Stimulated activated naive CD8-positive, alpha-beta T cell treated with anti-CD3 and anti-CD28 coated beads, Interleukin-15, Interleukin-2, amounts not matched to agents 100 ng/mL and 50 ng/mL, for 24 hours (primary cell): Measurements from ENCODE around the gene PIP5K1B.
A peak's percentile ranks its signal among the peaks of the same experiment; 100 is the strongest.
"Not testable (repeated sequence)": the region's sequence is repeated elsewhere in the genome, so short reads cannot be mapped to it uniquely, and the experiment has no call there.

ENCODE experiments used
- H3K27ac Mint-ChIP-seq: one replicate; pipeline ENCODE4 v1.8.0; 2021; ENCODE audit warnings: mild to moderate bottlenecking, mixed read lengths
- H3K27me3 Mint-ChIP-seq: one replicate; pipeline ENCODE4 v1.8.0; 2021; ENCODE audit warnings: mixed read lengths
- H3K36me3 Mint-ChIP-seq: one replicate; pipeline ENCODE4 v1.8.0; 2021; ENCODE audit warnings: low read depth, mixed read lengths
- H3K4me1 Mint-ChIP-seq: one replicate; pipeline ENCODE4 v1.8.0; 2021; ENCODE audit warnings: low read depth, mixed read lengths
- H3K4me3 Mint-ChIP-seq: one replicate; pipeline ENCODE4 v1.8.0; 2021; ENCODE audit warnings: mild to moderate bottlenecking, mixed read lengths
- H3K9me3 Mint-ChIP-seq: one replicate; pipeline ENCODE4 v1.8.0; 2021; ENCODE audit warnings: mixed read lengths

PIP5K1B gene

DNA sequence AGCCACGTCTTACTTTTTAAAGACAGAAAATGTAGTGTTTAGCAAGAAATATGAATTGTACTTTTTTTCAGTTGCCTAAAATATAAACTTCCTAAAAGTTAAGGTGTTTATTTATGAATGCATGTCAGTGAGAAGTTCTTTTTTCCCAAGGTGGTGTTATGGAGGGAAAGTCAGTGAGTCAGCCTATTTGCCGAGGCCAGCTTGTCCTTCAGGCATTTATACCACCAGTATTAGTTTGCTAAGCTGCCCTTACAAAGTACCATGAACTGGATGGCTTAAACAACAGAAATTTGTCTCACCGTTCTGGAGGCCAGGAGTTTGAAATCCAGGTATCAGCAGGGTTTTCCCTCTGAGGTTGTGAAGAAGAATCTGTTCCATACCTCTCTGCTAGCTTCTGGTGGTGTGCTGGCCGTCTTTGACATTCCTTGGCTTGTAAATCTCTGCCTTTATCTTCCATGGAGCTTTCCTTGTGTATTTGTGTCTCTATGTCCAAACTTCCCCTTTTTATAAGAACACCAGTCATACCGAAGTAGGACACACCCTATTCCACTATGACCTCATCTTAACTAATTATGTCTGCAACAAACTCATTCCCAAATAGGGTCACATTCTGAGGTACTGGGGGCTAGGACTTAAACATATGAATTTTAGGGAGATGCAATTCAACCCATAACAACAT is 270.5 kb downstream of the PIP5K1B start:
- Mint-ChIP-seq H3K4me3 (no peak overlapping the region), H3K4me1 (peaks cover 56% of the 10 kb centered on the region), H3K36me3 (peaks cover 4% of the 10 kb centered on the region), H3K27ac (no peak overlapping the region), H3K9me3 (peaks cover 5% of the 10 kb centered on the region), H3K27me3 (peaks cover 4% of the 10 kb centered on the region)

DNA sequence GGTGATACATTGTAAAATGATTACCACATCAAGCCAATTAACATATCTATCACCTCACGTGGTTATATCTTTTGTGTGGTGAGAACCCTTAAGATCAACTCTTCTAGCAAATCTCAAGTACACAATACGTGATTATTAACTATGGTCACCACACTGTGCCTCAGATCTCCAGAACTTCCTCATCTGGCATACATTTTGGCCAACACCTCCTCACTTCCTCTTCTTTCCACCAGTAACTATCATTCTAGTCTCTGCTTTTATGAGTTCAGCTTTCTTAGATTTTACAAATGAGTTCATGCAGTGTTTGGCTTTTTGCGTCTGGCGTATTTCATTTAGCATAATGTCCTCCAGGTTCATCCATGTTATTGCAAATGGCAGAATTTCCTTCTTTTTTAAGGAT is 273.0 kb downstream of the PIP5K1B start:
- no peaks in the 10 kb centered on the region for H3K9me3 Mint-ChIP-seq
- H3K4me3 Mint-ChIP-seq: no peak overlapping the region
- peaks cover 4% of the 10 kb centered on the region for H3K36me3 Mint-ChIP-seq
- peaks cover 59% of the 10 kb centered on the region for H3K4me1 Mint-ChIP-seq
- no peak overlapping the region for H3K27ac Mint-ChIP-seq
- peaks cover 4% of the 10 kb centered on the region for H3K27me3 Mint-ChIP-seq

DNA sequence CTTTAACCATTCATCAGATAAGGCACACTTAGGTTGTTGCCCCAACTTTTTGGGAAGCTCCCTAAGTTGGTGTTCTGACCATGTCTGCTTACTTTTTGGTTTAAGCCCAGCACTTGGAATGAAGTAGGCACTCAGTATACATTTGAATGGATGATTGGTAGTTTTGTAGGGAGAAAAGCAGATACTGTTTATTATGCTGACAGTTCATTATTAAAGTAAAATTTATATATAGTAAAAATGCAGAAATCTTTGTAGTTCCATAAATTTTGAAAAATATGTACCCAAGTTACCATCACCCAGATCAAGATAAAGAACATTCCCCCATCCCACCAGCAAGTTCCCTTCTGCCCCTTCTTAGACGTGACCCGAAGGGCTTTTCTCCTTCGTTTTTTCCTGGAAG is 273.5 kb downstream of the PIP5K1B start:
- peaks cover 63% of the 10 kb centered on the region for H3K4me1 Mint-ChIP-seq
- no peak overlapping the region for H3K27ac Mint-ChIP-seq
- no peaks in the 10 kb centered on the region for H3K9me3 Mint-ChIP-seq
- no peak overlapping the region for H3K4me3 Mint-ChIP-seq
- H3K36me3 Mint-ChIP-seq: peaks cover 4% of the 10 kb centered on the region
- peaks cover 4% of the 10 kb centered on the region for H3K27me3 Mint-ChIP-seq

DNA sequence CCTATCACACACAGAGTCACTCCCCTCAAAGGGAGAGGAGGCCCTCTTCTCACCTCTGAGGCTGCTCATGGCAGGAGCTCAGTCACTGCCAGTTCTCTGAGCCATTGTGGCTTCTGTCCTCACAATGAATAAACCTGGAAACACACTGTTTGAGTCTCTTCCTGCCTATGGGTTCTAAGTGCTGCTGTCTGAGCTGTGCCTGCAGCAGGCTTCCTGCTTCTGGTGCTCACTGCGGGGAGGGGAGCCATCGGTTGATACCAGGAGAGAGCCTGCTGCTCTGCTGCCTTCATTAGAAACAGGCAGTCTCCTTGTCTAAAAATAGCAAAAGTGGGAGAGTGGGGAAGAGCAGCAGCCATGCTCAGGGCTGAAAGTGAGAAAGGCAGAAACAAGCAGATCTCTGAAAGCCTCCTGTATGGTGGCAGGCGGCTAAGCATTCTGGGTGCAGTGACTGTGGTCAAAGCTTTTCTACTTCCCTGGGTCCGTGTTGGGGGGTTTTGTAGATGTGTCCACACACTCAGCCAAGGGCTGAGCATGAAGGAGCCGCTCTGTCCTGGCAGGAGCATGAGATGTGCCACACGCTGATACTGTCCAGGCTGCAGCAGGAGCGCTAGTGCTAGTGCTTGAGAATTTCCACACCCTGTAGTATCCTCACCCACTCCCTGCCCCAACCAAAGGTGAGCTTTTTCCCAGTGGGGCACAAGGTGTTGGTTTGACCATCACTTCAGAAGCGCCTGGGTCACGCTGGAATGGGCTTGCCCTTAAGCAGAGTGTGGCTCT is 274.7 kb downstream of the PIP5K1B start:
- peaks cover 55% of the 10 kb centered on the region for H3K4me1 Mint-ChIP-seq
- H3K36me3 Mint-ChIP-seq: peaks cover 4% of the 10 kb centered on the region
- no peak overlapping the region for H3K4me3 Mint-ChIP-seq
- H3K9me3 Mint-ChIP-seq: no peaks in the 10 kb centered on the region
- H3K27ac Mint-ChIP-seq: peak overlapping the region; percentile 74
- peaks cover 4% of the 10 kb centered on the region for H3K27me3 Mint-ChIP-seq

DNA sequence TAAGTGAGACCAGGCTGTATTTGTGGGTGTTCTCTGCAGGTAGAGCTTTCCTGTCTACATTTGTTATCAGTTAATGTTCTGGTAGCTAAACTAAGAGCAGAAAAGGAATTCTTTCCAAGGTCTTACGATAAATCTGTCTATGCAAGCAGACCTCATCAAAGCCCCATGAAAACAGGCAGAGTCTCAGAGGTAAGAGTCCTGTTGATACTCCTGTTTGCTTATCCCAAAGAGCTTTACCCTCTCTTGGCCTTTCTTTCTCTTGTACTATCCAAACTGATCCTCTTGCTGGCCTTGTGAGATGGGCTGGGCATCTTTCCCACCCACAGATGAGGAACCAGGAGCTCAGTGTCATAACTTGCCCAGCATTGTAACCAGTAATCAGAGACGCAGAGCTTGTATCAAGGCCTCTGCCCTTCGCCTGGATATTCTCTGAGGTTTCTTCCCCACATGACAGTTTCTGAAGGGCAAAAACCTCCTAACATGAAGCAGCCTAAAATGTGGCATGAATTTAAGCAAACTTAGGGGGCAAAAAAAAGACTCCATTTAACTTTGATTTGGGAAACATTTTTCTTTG is 275.4 kb downstream of the PIP5K1B start:
- H3K4me1 Mint-ChIP-seq: peaks cover 48% of the 10 kb centered on the region
- no peaks in the 10 kb centered on the region for H3K9me3 Mint-ChIP-seq

DNA sequence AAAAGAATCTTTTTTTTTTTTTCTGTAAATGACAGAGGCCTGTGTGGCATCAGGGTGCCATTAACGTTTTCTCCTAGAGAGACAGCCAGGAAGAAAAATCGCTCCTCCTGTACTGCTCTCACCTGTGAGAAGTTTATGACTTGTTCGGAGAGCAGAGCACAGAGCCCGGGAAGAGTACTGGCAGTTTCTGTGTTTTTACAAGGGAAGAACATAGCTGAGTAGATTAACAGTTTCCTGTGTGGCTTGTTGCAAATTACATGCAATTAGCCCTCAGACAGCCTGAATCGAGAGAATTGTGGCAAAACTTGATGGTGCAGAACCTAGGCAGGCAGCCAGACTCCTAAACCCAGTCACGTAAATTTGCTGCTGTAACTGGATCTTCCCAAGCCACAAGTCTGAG is 276.7 kb downstream of the PIP5K1B start:
- Mint-ChIP-seq H3K9me3 (no peaks in the 10 kb centered on the region), H3K27me3 (peaks cover 4% of the 10 kb centered on the region), H3K4me1 (peaks cover 41% of the 10 kb centered on the region), H3K4me3 (no peak overlapping the region), H3K36me3 (peaks cover 4% of the 10 kb centered on the region), H3K27ac (no peak overlapping the region)

More for the DNA sequence above, 275.4 kb downstream of the PIP5K1B start:
- Mint-ChIP-seq H3K4me3 (no peak overlapping the region), H3K27me3 (peaks cover 4% of the 10 kb centered on the region), H3K36me3 (peaks cover 4% of the 10 kb centered on the region), H3K27ac (no peak overlapping the region)

DNA sequence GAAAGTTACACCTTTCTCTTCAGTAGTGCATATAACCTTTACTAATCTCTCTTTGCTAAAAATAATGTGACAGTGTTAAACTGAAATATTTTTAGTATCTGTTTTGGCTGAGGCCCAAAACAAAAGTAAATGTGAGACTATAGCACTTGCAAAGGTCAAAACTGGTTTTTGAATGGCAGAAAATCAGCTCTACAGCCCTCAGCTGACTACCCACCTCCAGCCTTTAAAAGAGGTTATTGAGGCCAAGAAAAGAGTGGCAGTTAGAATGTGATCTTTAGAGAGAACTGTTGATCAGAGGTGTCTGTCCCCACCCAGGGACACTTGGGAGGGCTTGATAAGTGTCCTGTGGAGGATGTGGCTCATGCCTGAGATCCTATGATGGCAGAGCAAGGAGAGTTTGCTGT is 278.0 kb downstream of the PIP5K1B start:
- no peaks in the 10 kb centered on the region for H3K9me3 Mint-ChIP-seq
- H3K36me3 Mint-ChIP-seq: peaks cover 3% of the 10 kb centered on the region
- H3K27ac Mint-ChIP-seq: peak overlapping the region; percentile 27
- peaks cover 40% of the 10 kb centered on the region for H3K4me1 Mint-ChIP-seq
- H3K4me3 Mint-ChIP-seq: no peak overlapping the region
- peaks cover 3% of the 10 kb centered on the region for H3K27me3 Mint-ChIP-seq

DNA sequence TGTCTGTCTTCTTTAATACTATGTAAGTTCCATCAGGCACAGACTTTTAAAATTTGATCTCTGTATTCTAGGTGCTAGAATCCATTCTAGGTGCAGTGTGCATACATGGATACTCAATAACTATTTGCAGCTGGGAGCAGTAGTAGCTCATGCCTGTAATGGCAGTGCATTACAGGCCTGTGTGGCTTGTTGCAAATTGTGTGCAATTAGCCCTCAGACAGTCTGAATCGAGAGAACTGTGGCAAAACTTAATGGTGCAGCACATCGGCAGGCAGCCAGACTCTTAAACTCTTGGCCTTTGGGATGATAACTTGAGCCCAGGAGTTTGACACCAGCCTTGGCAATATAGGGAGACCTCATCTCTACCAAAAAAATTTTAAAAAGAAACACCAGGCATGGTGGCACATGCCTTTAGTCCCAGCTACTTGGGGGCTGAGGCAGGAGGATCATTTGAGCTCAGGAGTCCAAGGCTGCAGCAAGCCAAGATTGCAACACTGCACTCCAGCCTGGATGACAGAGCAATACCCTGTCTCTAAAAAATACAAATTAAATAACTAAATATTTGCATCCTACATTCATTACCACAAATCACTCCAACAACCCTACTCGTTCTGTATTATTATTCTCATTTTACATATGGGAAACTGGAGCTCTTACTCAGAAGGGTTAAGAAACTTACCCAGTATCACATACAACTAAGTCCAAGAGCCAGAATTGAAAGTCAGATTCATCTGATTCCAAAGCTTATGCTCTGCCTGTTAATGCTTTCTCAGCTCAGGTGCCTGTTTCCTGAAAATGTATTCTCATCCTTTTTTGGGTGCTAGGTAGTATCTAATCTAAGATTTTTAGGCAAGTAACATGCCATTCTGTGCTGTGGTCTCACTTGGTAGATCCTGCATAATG is 278.7 kb downstream of the PIP5K1B start:
- H3K9me3 Mint-ChIP-seq: no peaks in the 10 kb centered on the region
- H3K4me1 Mint-ChIP-seq: peaks cover 33% of the 10 kb centered on the region
- H3K27ac Mint-ChIP-seq: no peak overlapping the region
- no peaks in the 10 kb centered on the region for H3K36me3 Mint-ChIP-seq
- no peaks in the 10 kb centered on the region for H3K27me3 Mint-ChIP-seq
- no peak overlapping the region for H3K4me3 Mint-ChIP-seq

DNA sequence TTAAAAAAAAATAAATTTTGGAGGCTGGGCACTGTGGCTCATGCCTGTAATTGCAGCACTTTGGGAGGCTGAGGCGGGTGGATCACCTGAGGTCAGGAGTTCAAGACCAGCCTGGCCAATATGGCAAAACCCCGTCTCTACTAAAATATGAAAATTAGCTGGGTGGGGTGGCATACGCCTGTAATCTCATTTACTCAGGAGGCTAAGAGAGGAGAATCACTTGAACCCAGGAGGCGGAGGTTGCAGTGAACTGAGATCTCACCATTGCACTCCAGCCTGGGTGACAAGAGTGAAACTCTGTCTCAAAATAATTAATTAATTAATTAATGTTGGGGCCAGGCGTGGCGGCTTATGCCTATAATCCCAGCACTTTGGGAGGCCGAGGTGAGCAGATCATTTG is 281.9 kb downstream of the PIP5K1B start:
- not testable (repeated sequence) for H3K36me3 Mint-ChIP-seq, H3K4me3 Mint-ChIP-seq, H3K27me3 Mint-ChIP-seq, H3K27ac Mint-ChIP-seq, H3K9me3 Mint-ChIP-seq
- H3K4me1 Mint-ChIP-seq: peaks cover 12% of the 10 kb centered on the region

DNA sequence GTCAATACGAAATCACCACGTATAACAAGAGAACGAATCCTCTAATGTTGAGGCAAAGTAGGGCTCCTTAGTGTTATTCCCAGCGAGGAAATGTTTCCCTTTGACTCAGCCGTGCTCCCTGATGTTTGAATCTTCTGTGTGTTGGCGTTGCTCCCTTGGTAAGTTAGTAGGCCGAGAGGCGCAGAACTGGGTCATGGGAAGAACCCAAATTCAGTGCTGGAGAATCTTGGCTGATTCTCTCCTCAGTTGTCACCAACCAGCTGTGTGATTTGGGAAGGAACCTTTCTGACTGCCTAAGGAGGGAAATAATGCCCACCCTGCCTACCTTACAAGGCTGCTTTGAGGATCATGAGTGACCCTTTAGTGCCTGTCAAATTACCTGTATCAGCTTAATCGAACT is 286.4 kb downstream of the PIP5K1B start:
- H3K27me3 Mint-ChIP-seq: no peaks in the 10 kb centered on the region
- H3K36me3 Mint-ChIP-seq: no peaks in the 10 kb centered on the region
- H3K9me3 Mint-ChIP-seq: no peaks in the 10 kb centered on the region
- peaks cover 9% of the 10 kb centered on the region for H3K4me1 Mint-ChIP-seq
- H3K27ac Mint-ChIP-seq: no peak overlapping the region
- no peak overlapping the region for H3K4me3 Mint-ChIP-seq

DNA sequence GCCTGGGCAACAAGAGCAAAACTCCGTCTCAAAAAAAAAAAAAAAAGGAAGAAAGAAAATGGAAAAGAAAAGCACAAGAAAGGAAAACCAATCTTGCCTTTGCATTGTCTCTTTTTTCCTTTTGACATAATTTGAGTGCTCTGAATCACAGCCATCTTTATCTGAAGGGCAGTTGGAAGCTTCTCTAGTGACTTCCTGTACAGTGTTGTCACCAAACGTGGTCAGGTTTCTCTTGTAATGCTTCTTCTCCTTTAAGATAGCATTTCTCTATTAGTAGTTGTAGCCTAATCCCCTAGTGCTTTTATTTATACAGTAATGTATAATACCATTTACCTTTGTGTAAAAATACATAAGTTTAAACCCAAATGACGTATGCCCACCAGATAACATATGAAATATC is 290.7 kb downstream of the PIP5K1B start:
- H3K4me1 Mint-ChIP-seq: peaks cover 25% of the 10 kb centered on the region
- no peak overlapping the region for H3K4me3 Mint-ChIP-seq
- H3K36me3 Mint-ChIP-seq: no peaks in the 10 kb centered on the region
- no peaks in the 10 kb centered on the region for H3K27me3 Mint-ChIP-seq
- H3K27ac Mint-ChIP-seq: no peak overlapping the region
- H3K9me3 Mint-ChIP-seq: no peaks in the 10 kb centered on the region

DNA sequence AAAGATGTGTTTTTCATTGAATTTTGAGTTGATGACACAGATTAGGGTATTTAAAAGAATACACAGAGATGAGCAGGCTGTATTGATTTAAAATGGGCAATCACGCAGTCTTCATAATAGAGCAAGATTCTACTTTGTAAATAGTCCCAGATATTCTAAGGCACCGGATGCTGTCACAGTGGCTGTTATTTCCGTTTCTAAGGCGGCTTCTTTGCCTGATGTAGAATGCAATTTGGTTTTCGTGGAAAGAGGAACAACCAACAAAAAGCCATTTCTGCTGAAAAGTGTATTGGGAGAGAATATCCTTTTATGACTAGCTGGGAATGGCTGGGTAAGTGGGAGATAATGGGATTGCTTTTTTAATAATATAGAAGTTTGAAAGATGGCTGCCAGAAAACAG is 291.4 kb downstream of the PIP5K1B start:
- Mint-ChIP-seq H3K27ac (peak overlapping the region; percentile 77), H3K27me3 (no peaks in the 10 kb centered on the region), H3K4me1 (peaks cover 25% of the 10 kb centered on the region), H3K36me3 (no peaks in the 10 kb centered on the region), H3K4me3 (peak overlapping the region; percentile 43), H3K9me3 (no peaks in the 10 kb centered on the region)

DNA sequence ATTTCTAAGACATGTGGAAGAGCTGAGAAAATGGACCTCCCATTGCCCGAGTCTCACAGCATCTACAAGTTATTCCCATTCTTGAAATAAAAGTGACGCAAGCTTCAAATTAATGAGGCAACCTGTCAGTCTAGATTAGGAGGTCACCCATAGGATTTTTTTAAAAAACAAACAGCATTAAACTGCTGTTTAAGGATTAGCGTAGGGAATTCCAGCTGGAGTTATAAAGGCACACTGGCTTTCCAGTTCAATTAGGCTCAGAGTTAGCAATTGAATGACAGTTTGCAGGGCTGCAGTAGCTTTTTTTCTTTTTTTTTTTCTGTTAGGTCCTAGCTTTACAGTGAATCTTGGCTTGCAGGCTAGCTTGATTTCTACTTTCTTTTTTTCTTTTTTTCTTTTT is 292.6 kb downstream of the PIP5K1B start:
- no peaks in the 10 kb centered on the region for H3K9me3 Mint-ChIP-seq
- H3K27me3 Mint-ChIP-seq: no peaks in the 10 kb centered on the region
- no peak overlapping the region for H3K27ac Mint-ChIP-seq
- peaks cover 25% of the 10 kb centered on the region for H3K4me1 Mint-ChIP-seq
- no peaks in the 10 kb centered on the region for H3K36me3 Mint-ChIP-seq
- no peak overlapping the region for H3K4me3 Mint-ChIP-seq

DNA sequence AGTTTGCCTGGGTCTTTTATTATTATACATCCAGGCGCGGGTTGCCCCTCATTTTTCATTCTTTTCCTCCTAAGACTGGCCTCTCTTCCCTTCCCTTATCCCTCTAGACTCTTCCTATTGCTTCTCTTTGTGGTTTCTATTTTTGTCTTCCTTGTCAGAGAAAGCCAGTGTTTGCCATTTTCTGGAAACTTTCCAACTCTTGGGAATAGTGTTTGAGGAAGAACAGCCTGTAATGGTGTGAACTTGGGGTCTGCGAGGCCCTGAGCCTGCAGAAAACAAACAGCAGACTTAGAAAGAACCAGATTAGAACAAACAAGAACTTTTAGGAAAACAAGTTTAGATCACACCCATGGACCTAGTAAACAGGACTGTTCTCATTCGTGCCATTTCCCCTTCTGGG is 293.3 kb downstream of the PIP5K1B start:
- no peak overlapping the region for H3K4me3 Mint-ChIP-seq
- H3K9me3 Mint-ChIP-seq: no peaks in the 10 kb centered on the region
- no peak overlapping the region for H3K27ac Mint-ChIP-seq
- peaks cover 25% of the 10 kb centered on the region for H3K4me1 Mint-ChIP-seq
- no peaks in the 10 kb centered on the region for H3K27me3 Mint-ChIP-seq
- H3K36me3 Mint-ChIP-seq: no peaks in the 10 kb centered on the region

DNA sequence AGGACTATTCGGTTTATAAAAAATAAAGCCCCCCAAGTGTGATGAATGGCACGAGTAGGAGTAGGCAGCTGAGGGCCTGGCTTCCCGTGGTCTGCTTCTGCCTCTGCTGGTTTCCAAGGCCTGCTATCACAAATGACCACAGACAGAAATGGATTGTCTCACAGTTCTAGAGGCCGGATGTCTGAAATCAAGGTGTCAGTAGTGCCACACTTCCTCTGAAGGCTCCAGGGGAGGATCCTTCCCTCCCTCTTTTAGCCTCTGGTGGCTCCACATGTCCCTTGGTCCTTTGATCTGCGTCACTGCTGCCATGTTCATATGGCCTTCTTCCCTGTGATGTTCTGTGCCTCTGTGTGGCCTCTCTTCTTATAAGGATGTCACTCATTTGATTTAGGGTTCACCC is 293.8 kb downstream of the PIP5K1B start:
- Mint-ChIP-seq H3K27ac (no peak overlapping the region), H3K9me3 (no peaks in the 10 kb centered on the region), H3K4me1 (peaks cover 25% of the 10 kb centered on the region), H3K36me3 (no peaks in the 10 kb centered on the region), H3K27me3 (no peaks in the 10 kb centered on the region), H3K4me3 (no peak overlapping the region)
